WI38 (cell line): ENCODE data around the gene TMEM245.

ENCODE experiments used
- H3K4me3 ChIP-seq: 2 replicates; pipeline ENCODE4 v1.5.1; 2011; ENCODE audit warnings: low read depth, mild to moderate bottlenecking, control low read depth, low read length
- TF ChIP-seq, protein P1 (sequence below): IDR thresholded peaks from 2 replicates; pipeline ENCODE4 v1.5.1; 2012; ENCODE audit warnings: low read depth, mild to moderate bottlenecking, control low read depth, low read length

TMEM245 gene

DNA sequence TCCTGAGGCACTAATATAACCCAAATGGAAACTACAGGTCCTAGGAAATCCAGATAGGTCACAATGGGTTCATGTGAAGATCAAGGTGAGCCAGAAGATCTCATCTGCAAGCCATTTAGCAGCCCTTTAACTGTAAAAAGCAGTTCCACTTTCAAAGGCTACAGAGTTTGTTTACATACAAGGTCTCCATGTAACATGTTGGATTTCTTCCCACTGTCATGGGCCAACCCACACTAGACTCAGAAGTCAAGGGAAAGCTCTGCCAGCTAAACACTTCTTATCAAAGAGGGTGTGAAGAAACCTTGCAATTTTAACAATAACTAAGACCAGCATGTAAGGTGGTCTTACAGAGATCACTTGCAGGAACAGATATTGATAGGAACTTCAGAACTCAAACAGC is 102.7 kb downstream of the TMEM245 start:
- TF ChIP-seq, protein P1, sequence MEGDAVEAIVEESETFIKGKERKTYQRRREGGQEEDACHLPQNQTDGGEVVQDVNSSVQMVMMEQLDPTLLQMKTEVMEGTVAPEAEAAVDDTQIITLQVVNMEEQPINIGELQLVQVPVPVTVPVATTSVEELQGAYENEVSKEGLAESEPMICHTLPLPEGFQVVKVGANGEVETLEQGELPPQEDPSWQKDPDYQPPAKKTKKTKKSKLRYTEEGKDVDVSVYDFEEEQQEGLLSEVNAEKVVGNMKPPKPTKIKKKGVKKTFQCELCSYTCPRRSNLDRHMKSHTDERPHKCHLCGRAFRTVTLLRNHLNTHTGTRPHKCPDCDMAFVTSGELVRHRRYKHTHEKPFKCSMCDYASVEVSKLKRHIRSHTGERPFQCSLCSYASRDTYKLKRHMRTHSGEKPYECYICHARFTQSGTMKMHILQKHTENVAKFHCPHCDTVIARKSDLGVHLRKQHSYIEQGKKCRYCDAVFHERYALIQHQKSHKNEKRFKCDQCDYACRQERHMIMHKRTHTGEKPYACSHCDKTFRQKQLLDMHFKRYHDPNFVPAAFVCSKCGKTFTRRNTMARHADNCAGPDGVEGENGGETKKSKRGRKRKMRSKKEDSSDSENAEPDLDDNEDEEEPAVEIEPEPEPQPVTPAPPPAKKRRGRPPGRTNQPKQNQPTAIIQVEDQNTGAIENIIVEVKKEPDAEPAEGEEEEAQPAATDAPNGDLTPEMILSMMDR: no peak
- H3K4me3 ChIP-seq: no peak overlapping the region

- TF ChIP-seq, protein P1: no peak
- H3K4me3 ChIP-seq: no peak overlapping the region
Observed at GRCh38 chr9:109016132-109016531, 103.6 kb downstream of the TMEM245 start.

- TF ChIP-seq, protein P1: no peak
- H3K4me3 ChIP-seq: no peak overlapping the region; the same call in 1 of the 2 replicates
Observed at GRCh38 chr9:109014608-109015280, 105.0 kb downstream of the TMEM245 start.

GRCh38 chr9:109013679-109014607 is 105.8 kb downstream of the TMEM245 start:
- TF ChIP-seq, protein P1: no peak
- peak overlapping the region; percentile 61 for H3K4me3 ChIP-seq

GRCh38 chr9:109012876-109013678 is 106.7 kb downstream of the TMEM245 start, which contains the start of gene CTNNAL1:
TSS of gene CTNNAL1 (minus strand) at chr9:109013499. CDS start at chr9:109013442, 57 bp downstream.
- TF ChIP-seq, protein P1: no peak
- H3K4me3 ChIP-seq: peak within 1 kb of the TSS; percentile 90

GRCh38 chr9:109012009-109012875 is 107.5 kb downstream of the TMEM245 start:
- TF ChIP-seq, protein P1: no peak
- peak overlapping the region; percentile 90 for H3K4me3 ChIP-seq
